GM19455 (cell line): ENCODE results near the gene GOLGA8F.
"Not testable (repeated sequence)": the region's sequence is repeated elsewhere in the genome, so short reads cannot be mapped to it uniquely, and the experiment has no call there.

Experiments
- ATAC-seq: cut with Tn5 transposase; IDR thresholded peaks from one replicate; pipeline ENCODE4 v1.9.1; 2021; ENCODE audit not compliant: unreplicated experiment

GOLGA8F gene

GRCh38 chr15:28378364-28378763 is at the start of gene GOLGA8F:
Gene GOLGA8F, plus strand, starts transcription at chr15:28378664. Its CDS starts 98 bp downstream, at chr15:28378762.
- ATAC-seq, result not testable (repeated sequence)

- not testable (repeated sequence) for ATAC-seq
Observed at GRCh38 chr15:28357984-28358383, 20.5 kb upstream of the GOLGA8F start, which contains the start of gene GOLGA6L24. Gene GOLGA6L24, minus strand, starts transcription at chr15:28358084. Its CDS starts 61 bp downstream, at chr15:28358023.

GRCh38 chr15:28365502-28365901 is 13.0 kb upstream of the GOLGA8F start:
- ATAC-seq, result not testable (repeated sequence)

GRCh38 chr15:28380053-28380452 is 1.6 kb downstream of the GOLGA8F start:
- not testable (repeated sequence) for ATAC-seq

GRCh38 chr15:28396022-28396421 is 17.6 kb downstream of the GOLGA8F start:
- not testable (repeated sequence) for ATAC-seq

GRCh38 chr15:28402774-28403435 is 24.4 kb downstream of the GOLGA8F start:
- not testable (repeated sequence) for ATAC-seq

GRCh38 chr15:28420470-28420869 is 42.0 kb downstream of the GOLGA8F start:
- not testable (repeated sequence) for ATAC-seq

- ATAC-seq, result not testable (repeated sequence)
Observed at GRCh38 chr15:28435594-28435993, 57.1 kb downstream of the GOLGA8F start.
